ENCODE results near the gene EML4.
A peak's percentile ranks its signal among the peaks of the same experiment; 100 is the strongest.
"Not testable (repeated sequence)": the region's sequence is repeated elsewhere in the genome, so short reads cannot be mapped to it uniquely, and the experiment has no call there.

EML4 gene

DNA sequence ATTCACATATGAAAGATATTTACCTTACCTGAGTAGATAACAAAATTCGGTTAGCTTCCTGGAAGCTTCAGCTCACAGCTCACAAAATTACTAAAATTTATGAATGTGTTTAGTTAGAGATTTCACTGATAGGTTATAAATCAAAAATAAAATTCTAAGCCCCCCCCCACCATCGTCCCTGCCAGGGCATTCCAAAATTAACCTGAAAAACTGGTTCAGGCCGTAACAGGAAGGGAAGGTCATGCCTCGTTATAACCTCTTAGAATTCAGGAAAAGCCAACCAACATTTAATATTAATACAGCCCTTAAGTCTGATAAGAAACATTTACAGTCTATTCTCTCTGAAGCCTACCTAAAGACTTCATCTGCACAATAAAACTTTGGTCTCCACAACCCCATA is 143.0 kb downstream of the EML4 start:
- no peak for DNase-seq

DNA sequence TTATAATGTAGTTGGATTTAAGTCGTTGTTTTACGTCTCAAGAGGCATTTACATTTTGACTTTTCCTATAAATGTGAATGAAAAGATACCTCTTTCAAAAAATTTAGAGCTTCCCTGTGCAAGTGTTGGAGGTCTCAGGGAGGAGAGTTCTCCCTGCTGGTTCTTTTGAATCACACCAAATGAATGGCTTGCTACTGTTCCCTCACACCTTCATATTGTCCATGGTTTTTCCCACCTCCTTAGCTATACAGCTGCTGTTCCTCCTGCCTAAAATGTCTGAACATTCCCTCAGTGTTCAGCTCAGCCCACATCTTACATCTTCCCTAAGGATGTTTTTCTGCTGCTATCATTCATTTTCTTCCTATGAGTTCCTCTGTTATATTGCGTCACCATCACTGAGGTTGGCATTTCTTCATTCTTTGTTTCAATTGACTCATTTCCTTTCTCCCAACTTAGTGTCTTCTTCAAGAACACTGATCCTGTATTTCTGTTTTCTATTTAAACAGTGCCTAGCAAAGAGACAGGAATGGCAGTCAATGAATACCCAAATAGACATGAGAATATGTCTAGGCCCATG is 145.8 kb downstream of the EML4 start:
- no peak for DNase-seq

DNA sequence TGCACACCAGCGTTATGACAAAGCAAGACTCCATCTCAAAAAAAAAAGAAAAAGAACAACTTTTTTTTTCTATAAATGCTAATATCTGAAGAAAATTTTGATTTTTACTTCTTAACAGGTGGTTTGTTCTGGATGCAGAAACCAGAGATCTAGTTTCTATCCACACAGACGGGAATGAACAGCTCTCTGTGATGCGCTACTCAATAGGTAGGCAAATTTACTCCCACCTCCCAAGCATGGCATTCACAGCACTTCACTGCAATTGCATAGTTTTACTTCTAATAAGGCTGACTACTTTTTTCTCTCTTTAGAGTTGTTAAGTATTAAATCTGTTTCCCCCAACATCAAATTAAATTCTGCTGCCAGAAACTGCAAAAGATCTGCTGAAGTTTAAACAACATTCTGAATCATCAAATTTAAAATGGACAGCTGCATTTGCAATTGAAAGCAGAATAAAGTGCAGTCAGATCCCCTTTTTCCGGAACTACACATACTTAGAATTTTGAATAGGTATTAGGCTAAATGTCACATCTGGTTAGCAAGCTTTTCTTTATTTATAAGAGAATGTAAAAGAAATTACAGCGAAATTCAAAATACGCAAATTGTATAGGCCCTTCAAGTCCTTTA is 146.8 kb downstream of the EML4 start:
- no peak for DNase-seq

DNA sequence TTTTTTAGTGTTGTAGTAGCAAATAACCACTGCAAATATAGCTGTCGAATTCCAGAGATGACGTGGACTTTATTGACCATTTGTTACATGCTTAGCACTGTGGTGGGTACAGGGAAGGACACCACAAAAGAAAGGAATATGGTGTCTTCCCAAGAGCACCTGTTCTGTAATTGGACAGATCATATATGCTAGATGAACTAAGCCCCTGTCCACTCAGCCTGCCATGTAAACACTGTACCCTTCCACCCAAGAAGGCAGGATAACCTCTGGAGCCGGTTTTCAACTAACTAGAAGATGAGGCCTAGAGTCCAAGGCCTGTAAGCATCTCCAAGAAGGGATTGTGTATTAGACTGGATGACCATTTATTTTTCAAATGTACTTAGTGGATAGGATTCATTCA is 147.8 kb downstream of the EML4 start:
- DNase-seq = no peak

DNA sequence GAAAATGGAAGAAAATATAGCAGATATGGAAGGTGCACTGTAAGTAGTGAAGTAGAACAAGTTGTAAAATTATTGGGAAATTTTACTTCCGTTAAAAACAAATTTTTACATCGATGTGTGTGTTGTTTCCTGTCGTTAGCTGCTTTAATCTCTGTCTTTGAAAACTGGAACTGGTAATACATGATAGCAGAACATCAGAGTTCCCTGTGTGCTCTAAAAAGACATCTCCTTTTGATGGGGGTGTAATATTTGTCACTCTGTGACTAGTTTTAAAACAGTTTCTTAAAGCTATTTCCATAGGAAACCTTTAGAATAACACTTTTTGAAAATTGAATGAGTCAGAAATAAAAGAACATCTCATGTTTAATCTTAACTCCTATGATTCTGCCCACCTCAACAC is 148.3 kb downstream of the EML4 start:
- no peak for DNase-seq

DNA sequence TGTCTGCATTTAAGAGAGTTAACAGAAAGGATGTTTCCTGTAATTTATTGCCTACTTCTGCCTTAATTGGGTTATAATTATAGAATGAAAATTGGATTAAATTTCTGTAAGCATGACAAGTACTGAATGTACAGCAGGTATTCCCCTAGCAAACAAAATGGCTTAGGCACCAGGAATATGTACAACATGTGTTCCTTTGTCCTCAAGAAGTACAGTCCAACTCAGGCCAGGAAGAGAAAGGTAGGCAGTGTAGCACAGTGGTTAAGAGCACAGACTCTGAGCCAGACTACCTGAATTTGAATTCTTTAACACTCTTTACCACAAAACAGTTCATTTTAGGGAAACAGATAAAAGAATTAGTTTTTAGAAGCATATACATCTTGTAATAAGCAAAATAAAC is 148.8 kb downstream of the EML4 start:
- no peak for DNase-seq

DNA sequence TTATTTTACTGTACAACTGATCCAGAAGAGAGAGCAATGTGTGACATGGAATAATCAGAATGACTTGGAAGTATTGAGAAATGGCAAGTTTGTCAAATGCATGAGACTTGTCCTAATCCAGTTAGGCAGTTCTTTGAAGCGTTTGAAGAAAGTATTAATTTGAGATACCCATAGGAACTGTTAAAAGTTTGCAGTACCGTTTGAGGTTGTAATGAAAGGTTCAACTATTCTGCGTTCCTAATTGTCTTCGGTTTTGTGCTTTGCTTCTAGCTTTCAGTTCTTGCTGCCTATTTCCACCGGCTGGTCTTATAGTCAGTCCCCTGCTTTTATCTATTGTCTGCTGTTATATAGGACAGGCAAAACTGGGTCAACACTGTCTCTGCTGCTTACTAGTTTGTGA is 150.1 kb downstream of the EML4 start:
- DNase-seq = no peak

DNA sequence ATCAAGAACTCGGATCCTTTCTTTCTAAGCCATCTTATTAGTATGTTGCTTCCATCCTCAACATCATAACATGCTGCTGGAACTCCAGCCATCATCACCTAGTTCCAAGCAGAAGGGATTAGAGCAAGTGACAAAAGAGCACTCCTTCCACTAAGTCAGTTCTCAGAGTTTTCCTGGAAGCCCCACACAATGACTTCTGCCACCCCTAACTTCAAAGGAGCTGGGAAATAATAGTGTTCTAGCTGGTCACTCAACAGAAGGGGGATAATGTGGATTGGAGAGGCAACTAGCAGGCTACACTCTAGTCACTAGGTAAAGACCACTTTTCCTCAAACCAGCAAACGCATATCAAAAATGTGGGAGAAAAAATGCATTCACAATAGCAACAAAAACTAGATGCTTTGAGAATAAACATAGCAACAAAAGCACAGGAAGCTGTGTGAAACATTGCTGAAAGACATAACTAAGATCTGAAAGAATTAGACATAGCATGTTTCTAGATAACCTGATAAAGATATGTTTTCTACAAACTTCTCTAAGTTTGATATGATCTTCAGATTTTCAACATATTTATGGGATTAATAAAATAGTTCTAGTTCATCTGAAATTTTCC is 152.4 kb downstream of the EML4 start:
- peak in 1 of 2 donors; percentile 25 for DNase-seq

DNA sequence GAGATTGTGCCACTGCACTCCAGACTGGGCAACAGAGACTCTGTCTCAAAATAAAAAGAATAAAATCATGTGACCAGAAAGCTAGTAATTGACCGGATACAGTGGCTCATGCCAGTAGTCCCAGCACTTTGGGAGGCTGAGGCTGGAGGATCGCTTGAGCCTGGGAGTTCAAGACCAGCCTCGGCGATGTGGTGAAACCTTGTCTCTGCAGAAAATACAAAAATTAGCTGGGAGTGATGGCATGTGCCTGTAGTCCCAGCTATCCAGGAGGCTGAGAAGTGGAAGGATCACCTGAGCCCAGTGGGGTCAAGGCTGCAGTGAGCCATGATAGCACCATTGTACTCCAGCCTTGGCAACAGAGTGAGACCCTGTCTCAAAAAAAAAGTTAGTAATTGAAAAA is 155.1 kb downstream of the EML4 start:
- no peak for DNase-seq

DNA sequence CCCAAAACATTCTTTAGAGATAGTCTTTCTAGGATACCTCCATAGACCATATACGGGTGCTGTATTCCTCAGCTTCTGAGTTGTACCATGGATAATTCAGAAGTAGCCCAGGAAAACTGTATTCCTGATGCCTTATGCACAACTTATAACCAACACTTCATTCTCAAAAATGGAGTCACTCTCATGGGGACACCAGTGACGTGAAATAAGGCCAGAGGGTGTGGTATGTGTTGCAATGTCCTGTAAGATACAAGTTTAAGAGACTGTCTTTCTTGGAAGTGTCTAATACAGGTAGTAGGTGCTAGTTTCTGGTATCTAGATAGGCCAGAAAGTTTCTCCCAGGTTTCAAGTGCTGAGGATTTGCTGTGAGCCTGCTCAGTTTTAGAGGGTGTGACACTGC is 155.8 kb downstream of the EML4 start:
- no peak for DNase-seq

DNA sequence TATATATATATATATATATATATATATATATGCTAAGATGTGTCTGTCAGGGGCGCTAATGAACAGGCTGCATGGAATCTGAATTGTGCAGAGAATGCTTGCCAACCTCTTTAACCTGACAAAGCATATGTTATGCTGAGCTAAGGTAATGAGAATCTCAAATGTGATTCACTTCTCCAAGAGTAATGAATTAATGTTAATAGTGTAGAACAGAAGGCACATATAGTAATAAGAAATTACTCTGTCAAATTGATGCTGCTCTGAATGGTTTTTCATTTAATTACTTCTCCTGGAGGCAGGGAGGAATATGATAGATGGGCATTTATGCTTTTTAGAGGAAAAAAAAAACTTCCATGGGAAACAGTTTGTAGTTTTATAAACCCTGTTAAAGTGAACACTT is 156.5 kb downstream of the EML4 start:
- no peak for DNase-seq

DNA sequence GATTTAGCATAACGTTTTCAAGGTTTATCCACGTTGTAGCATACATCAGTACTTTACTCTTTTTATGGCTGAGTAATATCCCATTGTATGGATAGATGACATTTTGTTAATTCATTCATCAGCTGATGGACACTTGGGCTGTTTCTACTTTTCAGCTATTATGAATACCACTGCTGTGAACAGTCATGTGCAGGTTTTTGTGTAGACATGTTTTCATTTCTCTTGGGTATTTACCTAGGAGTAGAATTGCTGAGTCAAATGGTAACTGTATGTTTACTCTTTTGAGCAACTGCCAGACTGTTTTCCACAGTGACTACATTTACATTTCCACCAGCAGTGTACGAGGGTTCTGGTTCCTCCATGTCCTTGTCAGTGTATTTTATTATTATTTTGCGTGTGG is 158.0 kb downstream of the EML4 start:
- DNase-seq = no peak

DNA sequence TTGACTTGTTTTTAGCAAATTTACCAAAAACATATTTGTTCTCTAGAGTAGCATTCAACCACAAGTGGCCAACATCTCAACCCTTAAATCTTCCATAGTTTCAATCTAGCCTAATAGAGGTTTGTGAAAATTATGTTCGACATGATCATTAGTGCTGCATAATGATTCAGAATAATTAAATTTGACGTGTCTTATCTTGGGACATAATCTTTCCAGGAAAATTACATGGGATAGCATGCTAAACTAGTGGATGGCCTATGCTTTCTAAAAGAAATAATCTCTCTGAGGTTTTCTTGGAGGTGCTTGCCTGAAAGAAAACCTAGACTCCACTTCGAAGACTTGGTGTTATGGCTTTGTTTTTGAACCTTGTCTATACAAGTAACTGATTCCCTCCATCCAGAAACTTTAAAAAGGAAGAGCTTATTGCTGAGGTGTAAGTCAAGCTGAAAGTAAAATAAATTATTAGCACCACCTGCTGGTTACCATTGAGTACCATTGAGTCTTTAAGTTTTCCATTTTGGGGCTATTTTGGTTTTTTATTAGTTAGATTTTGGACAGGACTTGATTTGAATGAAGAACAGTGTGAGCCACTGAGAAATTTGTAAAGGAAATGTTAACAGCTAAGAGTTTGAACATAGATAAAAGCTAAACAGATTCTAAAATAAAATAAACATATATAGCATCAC is 159.1 kb downstream of the EML4 start:
- DNase-seq = peak in 1 of 2 donors; percentile 49

DNA sequence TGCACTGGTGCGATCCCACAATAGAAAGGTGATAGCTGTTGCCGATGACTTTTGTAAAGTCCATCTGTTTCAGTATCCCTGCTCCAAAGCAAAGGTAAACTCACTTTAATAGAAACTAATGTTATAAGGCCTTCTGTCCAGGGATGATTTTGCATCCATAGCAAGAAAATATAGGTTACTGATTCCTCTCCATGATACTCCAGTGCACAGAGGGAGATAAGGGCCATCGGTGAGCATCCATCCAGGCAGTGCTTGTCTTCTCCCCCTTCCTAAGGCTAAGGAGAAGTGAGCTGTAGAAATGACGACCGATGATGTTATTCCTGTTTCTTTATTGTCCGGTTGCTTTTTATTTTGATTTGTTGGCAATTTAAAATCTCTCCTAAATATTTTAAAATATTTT is 159.8 kb downstream of the EML4 start:
- no peak for DNase-seq

DNA sequence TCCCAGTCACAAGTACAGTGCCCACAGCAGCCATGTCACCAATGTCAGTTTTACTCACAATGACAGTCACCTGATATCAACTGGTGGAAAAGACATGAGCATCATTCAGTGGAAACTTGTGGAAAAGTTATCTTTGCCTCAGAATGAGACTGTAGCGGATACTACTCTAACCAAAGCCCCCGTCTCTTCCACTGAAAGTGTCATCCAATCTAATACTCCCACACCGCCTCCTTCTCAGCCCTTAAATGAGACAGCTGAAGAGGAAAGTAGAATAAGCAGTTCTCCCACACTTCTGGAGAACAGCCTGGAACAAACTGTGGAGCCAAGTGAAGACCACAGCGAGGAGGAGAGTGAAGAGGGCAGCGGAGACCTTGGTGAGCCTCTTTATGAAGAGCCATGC is 160.6 kb downstream of the EML4 start:
- no peak for DNase-seq

DNA sequence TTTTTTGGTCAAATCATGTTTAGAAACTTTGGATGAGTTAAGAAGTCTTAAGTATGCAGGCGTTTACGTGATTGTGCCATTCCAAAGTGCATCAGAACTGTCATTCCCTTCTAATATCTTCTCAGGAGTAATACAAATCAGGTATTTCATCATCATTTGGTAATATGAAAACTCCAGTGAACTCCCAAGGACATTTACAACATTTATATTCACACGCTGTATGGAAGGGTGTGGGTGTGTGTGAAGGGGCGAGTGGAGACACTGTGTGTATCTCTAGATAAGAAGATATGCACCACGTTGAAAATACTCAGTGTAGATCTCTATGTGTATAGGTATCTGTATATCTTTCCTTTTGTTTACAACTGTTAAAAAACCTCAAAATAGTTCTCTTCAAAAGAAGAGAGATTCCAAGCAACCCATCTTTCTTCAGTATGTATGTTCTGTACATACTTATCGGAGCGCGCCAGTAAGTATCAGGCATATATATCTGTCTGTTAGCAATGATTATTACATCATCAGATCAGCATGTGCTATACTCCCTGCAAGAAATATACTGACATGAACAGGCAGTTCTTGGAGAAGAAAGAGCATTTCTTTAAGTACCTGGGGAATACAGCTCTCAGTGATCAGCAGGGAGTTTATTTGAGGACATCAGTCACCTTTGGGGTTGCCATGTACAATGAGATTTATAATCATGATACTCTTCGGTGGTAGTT is 162.6 kb downstream of the EML4 start:
- DNase-seq = no peak

DNA sequence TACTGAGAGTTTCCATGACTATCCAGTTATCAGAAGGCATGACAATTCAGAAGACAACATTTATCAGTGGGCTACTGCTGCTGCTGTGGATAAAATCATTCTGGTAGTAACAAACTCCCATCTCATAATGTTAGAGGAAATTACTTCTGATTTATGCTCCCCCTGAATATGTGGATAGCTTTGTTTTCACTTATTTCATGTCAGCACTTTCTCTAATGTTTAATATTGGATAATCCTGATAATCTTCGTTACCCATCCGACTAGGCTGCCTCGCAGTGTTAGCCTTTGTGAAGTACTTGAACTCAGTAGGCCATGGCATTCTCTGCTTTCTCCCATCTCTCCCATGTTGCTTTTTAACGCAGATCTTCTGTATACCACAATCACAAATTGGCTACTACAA is 163.4 kb downstream of the EML4 start:
- DNase-seq = no peak

DNA sequence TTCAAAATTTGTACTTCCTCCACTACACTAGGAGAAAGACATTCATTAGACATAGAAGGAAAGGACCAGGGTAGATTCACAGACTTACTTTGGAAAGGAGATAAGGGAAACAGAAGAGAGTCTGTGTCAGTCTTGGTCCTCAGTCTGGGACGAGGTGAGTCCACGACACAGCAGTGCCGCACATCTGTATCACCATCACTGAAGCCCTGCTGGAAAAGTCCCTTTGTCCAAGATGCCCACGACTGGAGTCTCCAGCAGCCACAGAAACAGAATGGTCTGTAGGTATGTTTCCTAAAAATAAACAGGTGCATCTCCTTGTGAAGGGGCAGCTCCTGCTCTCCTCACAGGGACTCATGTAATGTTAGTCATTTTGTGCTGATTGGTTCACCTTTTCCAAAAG is 164.4 kb downstream of the EML4 start:
- DNase-seq = no peak

DNA sequence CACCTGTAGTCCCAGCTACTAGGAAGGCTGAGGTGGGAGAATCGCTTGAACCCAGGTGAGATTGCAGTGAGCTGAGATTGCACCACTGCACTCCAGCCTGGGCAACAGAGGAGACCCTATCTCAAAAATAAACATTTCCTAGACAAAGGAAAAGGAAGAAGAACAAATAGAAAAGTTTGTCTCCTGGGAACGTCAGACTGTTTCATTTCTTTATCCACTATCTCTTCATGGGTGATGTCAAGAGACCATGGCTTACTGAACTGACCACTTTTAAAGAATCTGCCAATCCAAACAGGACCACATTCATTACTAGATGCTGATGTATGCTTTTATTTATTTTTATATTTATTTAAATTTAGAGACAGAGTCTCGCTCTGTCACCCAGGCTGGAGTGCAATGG is 165.1 kb downstream of the EML4 start:
- DNase-seq = no peak

DNA sequence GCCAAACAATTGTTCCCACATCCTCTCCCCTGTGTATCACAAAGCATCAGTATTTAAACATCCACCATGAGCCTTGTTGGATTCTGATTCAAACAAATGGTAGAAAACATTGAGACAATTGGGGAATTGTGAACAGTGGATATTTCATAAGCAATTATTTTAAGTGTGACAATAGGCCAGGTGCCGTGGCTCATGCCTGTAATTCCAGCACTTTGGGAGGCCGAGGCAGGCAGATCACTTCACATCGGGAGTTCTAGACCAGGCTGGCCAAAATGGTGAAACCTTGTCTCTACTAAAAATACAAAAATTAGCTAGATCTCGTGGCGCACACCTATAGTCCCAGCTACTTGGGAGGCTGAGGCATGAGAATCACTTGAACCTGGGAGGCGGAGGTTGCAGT is 165.7 kb downstream of the EML4 start:
- DNase-seq = not testable (repeated sequence)

DNA sequence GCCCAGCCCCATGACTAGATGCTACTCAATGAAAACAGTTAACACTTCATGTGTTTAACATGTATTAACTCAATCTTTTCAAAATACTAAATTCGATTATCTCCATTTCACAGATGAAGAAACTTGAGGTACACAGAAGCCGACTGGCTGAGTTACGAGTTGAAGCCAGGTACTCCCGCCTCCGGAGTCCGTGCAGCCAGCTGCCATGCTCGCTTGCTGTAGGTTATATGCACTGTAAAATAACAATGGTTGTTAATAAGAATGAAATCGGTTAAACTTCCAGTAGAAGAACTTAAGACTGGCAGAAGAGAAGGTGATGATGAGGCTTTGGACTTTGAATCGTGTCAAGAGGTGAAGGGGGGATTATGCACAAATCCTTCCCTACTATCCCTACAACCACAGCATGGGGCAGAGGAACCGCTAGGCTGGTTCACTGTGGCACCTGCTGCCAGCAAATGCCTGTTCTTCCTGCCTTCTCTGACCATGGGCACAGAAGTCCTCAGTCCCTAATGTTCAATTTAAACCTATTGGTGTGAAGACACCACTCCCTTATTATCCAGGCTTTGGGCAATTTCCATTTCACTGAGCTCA is 166.5 kb downstream of the EML4 start:
- no peak for DNase-seq

DNA sequence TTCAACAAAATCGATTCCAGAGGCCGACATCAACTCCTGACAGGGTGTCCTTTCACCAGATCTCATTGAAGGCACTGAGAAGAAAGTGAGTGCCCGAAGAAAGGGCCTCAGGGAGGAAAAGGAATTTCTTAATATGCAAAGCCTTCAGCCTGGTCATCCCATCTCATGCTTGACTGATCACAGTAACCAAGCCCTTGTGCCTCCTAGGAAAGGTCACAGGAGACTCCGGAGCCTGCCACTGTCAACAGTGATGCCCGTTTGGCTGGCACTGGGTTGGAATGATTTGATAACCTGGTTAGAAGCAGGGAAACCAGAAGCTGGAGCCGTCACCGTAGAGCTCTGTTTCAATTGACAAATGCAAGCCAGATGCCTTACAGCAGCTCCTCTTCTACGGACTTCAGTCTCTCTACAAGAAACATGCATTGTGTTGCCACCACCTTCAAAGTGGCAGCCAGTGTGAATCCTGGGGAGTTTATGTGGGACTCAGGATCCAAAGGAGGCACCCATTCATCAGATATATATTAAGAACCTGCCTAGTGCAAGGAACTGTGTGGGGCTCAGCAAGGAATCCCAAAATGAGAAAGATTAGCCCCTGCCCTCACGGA is 167.3 kb downstream of the EML4 start:
- no peak for DNase-seq

DNA sequence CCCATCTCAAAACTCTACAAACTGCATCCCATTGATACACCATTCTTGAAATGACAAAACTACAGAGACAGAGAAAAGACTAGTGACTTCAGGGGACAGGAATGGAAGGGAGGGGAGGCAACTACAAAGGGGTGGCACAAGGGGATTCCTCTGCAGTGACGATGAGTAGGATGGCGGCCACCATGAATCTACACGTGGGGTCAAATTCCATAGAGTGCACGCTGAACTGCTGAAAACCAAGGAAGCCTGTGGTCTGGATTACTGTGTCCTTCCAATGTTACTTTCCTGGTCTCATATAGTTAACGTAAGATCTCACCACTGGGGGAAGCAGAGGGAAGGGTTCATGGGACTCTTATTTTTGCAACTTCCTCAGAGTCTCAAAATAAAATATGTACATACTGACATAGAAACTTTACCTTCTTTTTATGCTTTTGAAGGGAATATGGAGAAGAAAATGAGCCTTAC is 168.2 kb downstream of the EML4 start:
- no peak for DNase-seq

Measured in CD4-positive, alpha-beta T cell treated with Interferon alpha-2 for 1 hour (primary cell).